GM23248 (cell line): ENCODE data around the gene ASAH2B.
"Not testable (repeated sequence)": the region's sequence is repeated elsewhere in the genome, so short reads cannot be mapped to it uniquely, and the experiment has no call there.

ENCODE experiments used
- EZH2 ChIP-seq: fragments of 200-600 bp; sonication (generic); IDR thresholded peaks from 2 replicates; pipeline ENCODE4 v1.6.1; 2018; ENCODE audit warnings: antibody characterized with exemption, mild to moderate bottlenecking; ENCODE audit not compliant: insufficient read depth, poor library complexity, severe bottlenecking
- EZH2phosphoT487 ChIP-seq: fragments of 200-600 bp; sonication (generic); IDR thresholded peaks from 2 replicates; pipeline ENCODE4 v1.6.1; 2018; ENCODE audit warnings: antibody characterized with exemption, moderate library complexity, mild to moderate bottlenecking, low read depth; ENCODE audit not compliant: insufficient read depth

DNA sequence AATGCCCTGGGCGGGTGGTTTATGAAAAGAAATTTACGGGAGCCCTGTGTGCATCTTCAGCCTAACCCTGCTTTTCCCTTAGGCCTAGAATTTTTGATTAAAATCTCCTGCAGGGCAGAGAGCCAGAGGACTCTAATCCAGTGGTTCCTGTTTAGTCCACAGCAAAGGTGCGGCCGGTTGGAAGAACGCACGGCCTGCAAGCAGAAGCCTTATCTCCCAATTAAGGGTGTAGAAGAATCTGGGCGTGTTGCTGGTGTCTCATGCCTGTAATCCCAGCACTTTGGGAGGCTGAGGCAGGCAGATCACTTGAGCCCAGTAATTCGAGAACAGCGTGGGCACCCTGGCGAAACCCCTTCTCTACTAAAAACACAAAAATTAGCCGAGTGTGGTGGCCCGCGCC, 29.5 kb upstream of the ASAH2B start:
- not testable (repeated sequence) for TF ChIP-seq EZH2phosphoT487, EZH2
